Stimulated activated CD8-positive, alpha-beta memory T cell treated with anti-CD3 and anti-CD28 coated beads, Interleukin-7, amount 100 ng/mL, for 24 hours (primary cell): Measurements from ENCODE around the gene SMAD6.
"Not testable (repeated sequence)": the region's sequence is repeated elsewhere in the genome, so short reads cannot be mapped to it uniquely, and the experiment has no call there.

Source experiments
- DNase-seq: peaks from one replicate; pipeline ENCODE4 v3.0.0-alpha.2; 2020; ENCODE audit warnings: low read depth

Gene SMAD6

DNA sequence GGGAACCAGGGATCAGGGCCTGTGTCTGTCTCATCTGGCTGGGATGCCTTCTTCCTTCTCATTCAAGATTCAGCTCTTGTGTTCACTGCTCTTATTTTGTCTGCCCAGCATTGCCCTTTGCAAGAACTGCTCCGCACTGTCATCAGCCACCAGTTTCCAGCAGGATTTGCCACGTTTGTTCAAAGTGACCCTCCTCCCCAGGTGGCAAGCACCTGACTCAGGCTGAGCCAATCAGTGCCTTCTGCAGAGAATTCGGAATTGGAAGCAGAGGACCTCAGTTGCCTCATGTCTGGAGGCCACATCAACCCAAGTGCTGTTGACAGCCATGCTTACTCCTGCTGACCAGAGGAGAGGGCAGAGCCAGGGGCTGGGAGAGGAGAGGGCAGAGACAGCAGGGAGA is 124.5 kb downstream of the SMAD6 start:
- no peak for DNase-seq

DNA sequence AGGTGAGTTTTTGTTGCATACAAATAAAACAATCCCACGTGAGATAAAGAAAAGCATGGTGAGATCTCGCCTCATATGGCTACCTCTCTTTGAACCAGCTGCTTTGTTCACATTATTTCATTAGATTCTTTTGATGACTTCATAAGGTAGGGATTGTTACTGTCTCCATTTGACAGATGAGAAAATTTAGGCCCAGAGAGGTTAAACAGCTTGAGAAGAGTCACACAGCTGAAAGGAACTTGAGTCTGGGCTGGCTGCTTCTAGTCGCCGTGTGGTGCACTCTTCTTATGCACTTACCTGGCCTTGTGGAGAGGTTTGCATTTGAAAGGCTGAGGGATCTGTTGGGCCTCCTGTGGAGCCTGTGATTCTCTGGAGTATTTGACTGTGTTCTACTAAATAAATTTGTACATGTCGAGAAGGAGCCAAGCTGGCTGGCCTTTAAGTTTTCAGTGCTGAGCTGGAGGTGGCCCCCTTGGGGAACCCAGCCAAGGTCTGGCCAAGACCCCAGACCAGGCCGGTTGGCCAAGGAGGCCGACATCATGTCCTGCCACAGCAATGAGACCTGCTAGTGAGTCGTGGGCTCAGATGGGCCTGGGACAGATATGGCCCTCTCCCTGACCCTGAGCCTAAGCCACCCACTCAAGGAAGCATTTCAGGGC is 125.1 kb downstream of the SMAD6 start:
- no peak for DNase-seq

DNA sequence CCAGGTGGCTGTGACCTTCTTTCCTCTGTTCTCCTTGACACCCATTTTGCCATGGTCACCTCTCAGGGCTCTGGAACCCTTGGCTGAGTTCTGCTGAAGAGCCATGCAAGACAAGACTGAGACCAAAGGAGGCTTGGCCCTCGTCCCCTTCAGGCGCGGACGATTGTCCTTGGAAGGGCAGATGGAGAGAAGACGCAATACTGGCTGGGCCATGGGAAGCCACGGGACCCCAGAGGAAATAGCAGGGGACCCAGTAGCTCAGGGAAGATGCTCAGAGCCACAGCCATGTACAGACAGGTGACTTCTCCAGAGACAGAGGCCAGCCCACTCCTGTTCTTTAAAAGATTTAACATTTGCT is 125.6 kb downstream of the SMAD6 start:
- no peak for DNase-seq

DNA sequence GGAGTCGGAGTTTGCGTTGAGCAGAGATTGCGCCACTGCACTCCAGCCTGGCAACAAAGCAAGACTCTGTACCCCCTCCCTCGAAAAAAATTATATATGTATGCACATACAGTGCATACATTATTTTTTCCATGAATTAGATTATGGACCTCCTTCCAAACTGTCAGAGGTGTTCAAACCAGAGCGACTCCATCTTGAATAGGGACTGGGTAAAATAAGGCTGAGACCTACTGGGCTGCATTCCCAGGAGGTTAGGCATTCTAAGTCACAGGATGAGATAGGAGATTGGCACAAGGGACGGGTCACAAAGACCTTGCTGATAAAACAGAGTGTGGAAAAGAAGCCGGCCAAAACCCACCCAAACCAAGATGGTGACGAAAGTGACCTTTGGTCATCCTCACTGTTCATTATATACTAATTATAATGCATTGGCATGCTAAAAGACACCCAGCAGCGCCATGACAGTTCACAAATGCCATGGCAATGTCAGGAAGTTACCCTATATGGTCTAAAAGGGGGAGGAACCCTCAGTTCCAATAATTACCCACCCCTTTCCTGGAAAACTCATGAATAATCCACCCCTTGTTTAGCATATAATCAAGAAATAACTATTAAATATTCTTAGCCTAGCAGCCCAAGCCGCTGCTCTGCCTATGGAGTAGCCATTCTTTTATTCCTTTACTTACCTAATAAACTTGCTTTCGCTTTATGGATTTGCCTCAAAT is 126.9 kb downstream of the SMAD6 start:
- DNase-seq, result not testable (repeated sequence)

DNA sequence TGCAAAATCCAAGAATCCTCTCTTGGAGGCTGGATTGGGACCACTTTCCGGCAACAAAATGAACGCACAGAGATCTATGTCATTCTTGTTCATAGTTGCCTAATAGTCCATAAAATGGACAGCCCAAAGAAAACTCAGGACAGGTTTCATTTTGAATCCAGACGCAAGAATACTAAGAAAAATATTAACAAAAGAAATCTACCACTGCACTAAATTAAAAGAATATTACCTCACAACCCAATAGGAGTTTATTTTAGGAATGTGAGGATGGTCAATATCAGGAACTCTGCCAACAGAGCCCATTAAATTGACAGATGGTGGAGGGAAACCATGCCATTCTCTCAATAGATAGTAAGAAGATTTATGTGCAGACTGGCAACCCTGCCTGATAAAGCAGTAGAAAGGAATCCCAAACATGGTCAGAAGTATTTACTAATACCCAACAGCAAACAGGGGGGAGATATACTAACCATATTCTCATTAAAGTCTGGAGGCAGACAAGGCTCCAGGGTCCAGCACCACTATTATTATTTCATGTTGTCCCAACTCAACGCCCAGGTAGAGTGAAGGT is 127.6 kb downstream of the SMAD6 start:
- no peak for DNase-seq

DNA sequence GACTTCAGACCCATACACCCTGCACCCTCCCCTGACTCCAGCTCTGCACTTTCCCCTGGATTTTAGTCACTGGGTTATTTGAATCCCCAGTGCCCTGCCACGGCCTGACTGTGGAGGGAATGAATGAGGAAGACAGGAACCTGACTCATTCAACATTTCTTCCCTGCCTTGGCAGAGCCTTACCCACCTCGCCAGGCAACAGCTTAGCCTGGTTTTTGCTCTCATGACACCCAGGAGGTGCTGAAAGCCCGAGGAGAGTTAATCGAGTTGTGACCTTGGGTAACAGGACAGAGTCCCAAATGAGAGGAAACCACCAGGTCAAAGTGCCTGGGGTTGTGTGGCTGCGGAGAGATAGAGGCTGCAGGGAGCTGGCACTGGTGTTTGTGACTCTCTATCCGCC is 128.3 kb downstream of the SMAD6 start:
- no peak for DNase-seq

DNA sequence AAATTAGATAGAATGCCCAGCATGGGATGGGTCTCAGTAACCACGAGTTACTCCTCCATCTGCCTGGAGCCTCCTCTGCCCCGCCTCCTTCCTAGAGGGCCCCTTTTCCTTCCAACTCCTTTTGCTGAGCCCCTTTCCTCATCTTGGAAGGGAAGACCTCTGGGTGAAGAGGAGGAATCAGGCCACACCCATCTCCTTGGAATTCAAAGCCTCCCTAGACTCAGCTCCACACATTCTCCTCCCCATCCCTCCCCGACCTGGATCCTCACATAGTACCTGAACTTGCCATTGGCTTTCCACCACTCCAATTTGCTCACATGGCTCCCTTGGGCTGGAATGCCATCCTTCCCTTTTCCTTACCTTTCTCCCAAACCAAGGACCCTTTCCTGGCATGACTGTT is 128.8 kb downstream of the SMAD6 start:
- DNase-seq, result no peak

DNA sequence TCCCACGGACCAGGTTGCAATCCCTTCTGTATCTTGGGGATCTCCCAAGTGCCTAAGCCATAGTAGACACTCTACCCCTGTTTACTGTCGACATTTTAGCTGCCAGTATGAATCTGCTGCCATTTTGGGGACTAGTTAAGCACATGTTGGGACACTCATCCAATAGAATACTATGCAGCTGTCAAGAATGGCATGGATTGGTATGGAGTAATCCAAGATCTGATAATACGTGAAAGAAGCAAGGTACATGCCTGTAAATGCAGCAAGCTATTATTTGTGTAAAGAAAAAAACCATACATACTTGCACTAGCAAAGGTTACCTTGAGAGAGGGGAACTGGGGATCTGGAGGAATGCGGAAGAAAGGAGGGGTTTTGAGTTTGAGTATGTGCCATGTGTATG is 129.3 kb downstream of the SMAD6 start:
- no peak for DNase-seq

DNA sequence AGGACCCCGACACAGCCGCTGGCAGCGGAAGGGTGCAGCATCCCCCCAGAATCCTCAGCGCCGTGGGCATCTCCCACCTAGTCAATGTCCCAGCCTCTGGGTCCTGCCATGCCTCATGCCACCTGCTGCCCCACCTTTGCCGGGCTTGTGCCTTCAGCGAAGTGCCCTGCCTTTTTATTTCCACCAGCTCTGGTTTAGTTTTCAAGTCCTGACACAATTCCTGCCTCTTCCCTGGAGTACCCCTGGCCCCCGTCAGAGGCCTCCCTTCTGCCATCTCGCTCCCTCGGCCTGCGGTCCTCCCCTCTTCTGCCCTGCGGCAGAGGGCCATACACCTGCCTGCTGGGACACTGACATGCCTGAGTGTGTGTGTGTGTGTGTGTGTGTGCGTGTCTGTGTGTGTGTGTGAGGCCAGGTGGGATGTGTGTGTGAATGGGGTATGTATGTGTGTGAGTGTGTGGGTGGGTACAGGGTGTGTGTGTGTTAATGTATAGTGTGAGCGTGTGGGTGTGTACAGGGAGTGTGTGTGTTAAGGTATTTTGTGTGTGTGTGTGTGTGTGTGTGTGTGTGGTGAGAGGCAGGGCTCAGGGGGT is 129.9 kb downstream of the SMAD6 start:
- DNase-seq, result no peak
